GM21529 (cell line): Measurements from ENCODE around the gene SLC25A39.

Source experiments
- ATAC-seq: cut with Tn5 transposase; IDR thresholded peaks from one replicate; pipeline ENCODE4 v1.9.1; 2021; ENCODE audit not compliant: unreplicated experiment

Gene SLC25A39

GRCh38 chr17:44314869-44315661 lies 9.6 kb downstream of the SLC25A39 start:
- ATAC-seq = no peak

- ATAC-seq = no peak
Measured at GRCh38 chr17:44314524-44314868, 10.1 kb downstream of the SLC25A39 start.

GRCh38 chr17:44314031-44314430 lies 10.6 kb downstream of the SLC25A39 start:
- no peak for ATAC-seq

GRCh38 chr17:44312396-44313104 lies 12.1 kb downstream of the SLC25A39 start:
- ATAC-seq = no peak

GRCh38 chr17:44311562-44312181 lies 13.0 kb downstream of the SLC25A39 start:
- no peak for ATAC-seq

GRCh38 chr17:44310609-44311376 lies 13.8 kb downstream of the SLC25A39 start:
- no peak for ATAC-seq

GRCh38 chr17:44310188-44310587 lies 14.4 kb downstream of the SLC25A39 start:
- no peak for ATAC-seq

- no peak for ATAC-seq
Measured at GRCh38 chr17:44309472-44309871, 15.2 kb downstream of the SLC25A39 start.

GRCh38 chr17:44308865-44309264 lies 15.8 kb downstream of the SLC25A39 start:
- no peak for ATAC-seq

GRCh38 chr17:44308320-44308818 lies 16.3 kb downstream of the SLC25A39 start, which contains the start of gene RUNDC3A:
Gene RUNDC3A (plus strand): TSS chr17:44308601. CDS start chr17:44308833, 232 bp downstream.
- no peak for ATAC-seq

- ATAC-seq = no peak
Measured at GRCh38 chr17:44307387-44308186, 17.0 kb downstream of the SLC25A39 start.

- no peak for ATAC-seq
Measured at GRCh38 chr17:44304651-44305050, 20.0 kb downstream of the SLC25A39 start.

- ATAC-seq = no peak
Measured at GRCh38 chr17:44297975-44298374, 26.6 kb downstream of the SLC25A39 start.

- no peak for ATAC-seq
Measured at GRCh38 chr17:44293509-44294226, 31.0 kb downstream of the SLC25A39 start.

- no peak for ATAC-seq
Measured at GRCh38 chr17:44287651-44288050, 37.0 kb downstream of the SLC25A39 start.

- ATAC-seq = no peak
Measured at GRCh38 chr17:44284024-44284400, 40.6 kb downstream of the SLC25A39 start.

GRCh38 chr17:44283344-44284023 lies 41.1 kb downstream of the SLC25A39 start:
- no peak for ATAC-seq

GRCh38 chr17:44282264-44282663 lies 42.4 kb downstream of the SLC25A39 start:
- ATAC-seq = no peak

- ATAC-seq = no peak
Measured at GRCh38 chr17:44281570-44281969, 43.1 kb downstream of the SLC25A39 start.
